Muscle of leg (tissue), 11 donors: ENCODE measurements around the gene SLC10A2. TPM values are rescaled to one million over a fixed set of nuclear protein-coding genes. Genes with fewer than 3 reads are reported as not detected.
"Not testable (repeated sequence)": the region's sequence is repeated elsewhere in the genome, so short reads cannot be mapped to it uniquely, and the experiment has no call there.

ENCODE experiments used
- DNase-seq: peaks from one replicate; pipeline ENCODE4 v3.0.0; 2013
- H3K27ac ChIP-seq: one replicate; pipeline ENCODE4 v1.5.1; 2013; ENCODE audit warnings: mild to moderate bottlenecking, low read length, control low read depth
- H3K27me3 ChIP-seq: one replicate; pipeline ENCODE4 v1.6.1; 2013; ENCODE audit warnings: low read length; ENCODE audit not compliant: control insufficient read depth, insufficient read depth
- H3K36me3 ChIP-seq: one replicate; pipeline ENCODE4 v1.6.1; 2013; ENCODE audit warnings: low read length; ENCODE audit not compliant: control insufficient read depth, insufficient read depth
- H3K4me1 ChIP-seq: one replicate; pipeline ENCODE4 v1.6.1; 2013; ENCODE audit warnings: low read length; ENCODE audit not compliant: control insufficient read depth, insufficient read depth
- H3K4me3 ChIP-seq: one replicate; pipeline ENCODE4 v1.5.1; 2013; ENCODE audit warnings: low read length, control low read depth
- H3K9me3 ChIP-seq: replicated peaks from 2 replicates; pipeline ENCODE4 v1.6.1; 2013; ENCODE audit warnings: low read depth, low read length; ENCODE audit not compliant: control insufficient read depth
- WGBS: methylation state at CpG from one replicate; pipeline ENCODE4 v1.1.5; 2013; ENCODE audit warnings: missing lambda C conversion rate; ENCODE audit not compliant: insufficient coverage; 5-methylcytosine and 5-hydroxymethylcytosine counted together
- polyA plus RNA-seq, 8 donors: library from polyadenylated mRNA; unstranded; fragments of 120-200 nt; gene quantifications; one replicate each; pipeline versions ENCODE4 v1.2.1 to v1.2.3, GENCODE V29; 2013; ENCODE audit warnings: inconsistent platforms in 1 of 8, low replicate concordance in 1 of 8; ENCODE audit not compliant: insufficient read length in 8 of 8, insufficient read depth in 1 of 8
- total RNA-seq: library from RNA; stranded (reverse); fragments of 120-200 nt; gene quantifications from one replicate; pipeline ENCODE4 v1.2.4, GENCODE V29; 2013

SLC10A2 gene
- total and polyA plus RNA-seq, 9 donors = 0.38 TPM; not detected in 8

GRCh38 chr13:103097366-103097928 is 31.2 kb upstream of the SLC10A2 start:
- Histone ChIP-seq H3K4me1 (no peaks in the 10 kb centered on the region), H3K9me3 (peaks cover 11% of the 10 kb centered on the region), H3K27ac (no peak overlapping the region), H3K27me3 (no peaks in the 10 kb centered on the region), H3K4me3 (no peak overlapping the region), H3K36me3 (no peaks in the 10 kb centered on the region)
- 71% methylated on average over 5 of the region's 7 CpGs for whole genome bisulfite sequencing
- no peak for DNase-seq

GRCh38 chr13:103093649-103094048 is 27.4 kb upstream of the SLC10A2 start:
- H3K27me3 ChIP-seq, H3K27ac ChIP-seq, H3K4me1 ChIP-seq, H3K36me3 ChIP-seq, DNase-seq, H3K4me3 ChIP-seq: not testable (repeated sequence)
- H3K9me3 ChIP-seq = peaks cover 15% of the 10 kb centered on the region
- 60% methylated on average over 1 of the region's 1 CpG for WGBS

- H3K27ac ChIP-seq = no peak overlapping the region
- H3K36me3 ChIP-seq = no peaks in the 10 kb centered on the region
- no peaks in the 10 kb centered on the region for H3K27me3 ChIP-seq
- 60% methylated on average over 2 of the region's 3 CpGs for WGBS
- DNase-seq = no peak
- H3K4me3 ChIP-seq = no peak overlapping the region
- H3K9me3 ChIP-seq = peaks cover 3% of the 10 kb centered on the region
- no peaks in the 10 kb centered on the region for H3K4me1 ChIP-seq
Observed at GRCh38 chr13:103087275-103087674, 21.1 kb upstream of the SLC10A2 start.

- no peaks in the 10 kb centered on the region for H3K9me3 ChIP-seq
- no peak overlapping the region for H3K4me3 ChIP-seq
- H3K27me3 ChIP-seq = no peaks in the 10 kb centered on the region
- no CpG with 5 or more reads among the region's 2 CpGs for WGBS
- H3K36me3 ChIP-seq = no peaks in the 10 kb centered on the region
- no peak overlapping the region for H3K27ac ChIP-seq
- no peaks in the 10 kb centered on the region for H3K4me1 ChIP-seq
- no peak for DNase-seq
Observed at GRCh38 chr13:103081435-103081834, 15.2 kb upstream of the SLC10A2 start.

DNA sequence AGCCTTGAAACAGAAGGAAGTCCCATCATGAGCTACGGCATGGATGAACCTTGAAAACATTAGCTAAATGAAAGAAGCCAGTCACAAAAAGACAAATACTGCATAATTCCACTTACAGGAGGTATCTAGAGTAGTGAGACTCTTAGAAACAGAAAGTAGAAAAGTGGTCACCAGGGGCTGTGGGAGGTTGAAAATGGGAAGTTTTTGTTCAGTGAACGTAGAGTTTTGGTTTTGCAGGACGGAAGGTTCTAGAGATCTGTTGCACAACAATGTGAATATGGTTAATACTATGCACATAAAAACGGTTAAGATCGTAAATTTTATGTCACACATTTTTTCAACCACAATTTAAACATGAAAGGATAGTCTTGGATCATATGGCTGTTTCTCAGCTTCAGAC is 11.9 kb upstream of the SLC10A2 start:
- no CpG with 5 or more reads among the region's 5 CpGs for WGBS
- Histone ChIP-seq H3K9me3 (no peaks in the 10 kb centered on the region), H3K27me3 (no peaks in the 10 kb centered on the region), H3K27ac (no peak overlapping the region), H3K36me3 (no peaks in the 10 kb centered on the region), H3K4me3 (no peak overlapping the region), H3K4me1 (no peaks in the 10 kb centered on the region)
- no peak for DNase-seq

DNA sequence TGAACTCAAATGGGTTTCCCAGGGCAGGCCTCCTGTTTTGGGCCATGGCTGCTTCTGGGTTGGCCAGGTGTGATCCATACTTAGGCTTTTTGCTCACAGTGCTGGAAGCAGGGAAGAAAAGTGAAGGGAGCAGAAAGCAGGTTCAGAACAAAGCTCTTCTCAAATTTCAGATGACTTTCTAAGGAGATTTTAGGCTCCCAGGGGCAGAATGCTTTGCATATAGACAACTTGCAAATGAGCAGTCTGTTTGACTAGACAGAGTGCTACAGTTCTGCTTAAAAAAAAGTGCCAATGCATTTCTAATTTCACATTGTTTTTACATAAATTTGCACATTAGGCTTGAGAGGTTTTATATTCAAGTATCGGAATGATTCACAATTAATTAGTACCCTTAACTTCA is 2.6 kb upstream of the SLC10A2 start:
- no peak for DNase-seq
- H3K4me3 ChIP-seq = no peak overlapping the region
- no peaks in the 10 kb centered on the region for H3K36me3 ChIP-seq
- WGBS = no CpG with 5 or more reads among the region's 1 CpG
- H3K9me3 ChIP-seq = peaks cover 2% of the 10 kb centered on the region
- H3K4me1 ChIP-seq = no peaks in the 10 kb centered on the region
- H3K27ac ChIP-seq = no peak overlapping the region
- no peaks in the 10 kb centered on the region for H3K27me3 ChIP-seq

DNA sequence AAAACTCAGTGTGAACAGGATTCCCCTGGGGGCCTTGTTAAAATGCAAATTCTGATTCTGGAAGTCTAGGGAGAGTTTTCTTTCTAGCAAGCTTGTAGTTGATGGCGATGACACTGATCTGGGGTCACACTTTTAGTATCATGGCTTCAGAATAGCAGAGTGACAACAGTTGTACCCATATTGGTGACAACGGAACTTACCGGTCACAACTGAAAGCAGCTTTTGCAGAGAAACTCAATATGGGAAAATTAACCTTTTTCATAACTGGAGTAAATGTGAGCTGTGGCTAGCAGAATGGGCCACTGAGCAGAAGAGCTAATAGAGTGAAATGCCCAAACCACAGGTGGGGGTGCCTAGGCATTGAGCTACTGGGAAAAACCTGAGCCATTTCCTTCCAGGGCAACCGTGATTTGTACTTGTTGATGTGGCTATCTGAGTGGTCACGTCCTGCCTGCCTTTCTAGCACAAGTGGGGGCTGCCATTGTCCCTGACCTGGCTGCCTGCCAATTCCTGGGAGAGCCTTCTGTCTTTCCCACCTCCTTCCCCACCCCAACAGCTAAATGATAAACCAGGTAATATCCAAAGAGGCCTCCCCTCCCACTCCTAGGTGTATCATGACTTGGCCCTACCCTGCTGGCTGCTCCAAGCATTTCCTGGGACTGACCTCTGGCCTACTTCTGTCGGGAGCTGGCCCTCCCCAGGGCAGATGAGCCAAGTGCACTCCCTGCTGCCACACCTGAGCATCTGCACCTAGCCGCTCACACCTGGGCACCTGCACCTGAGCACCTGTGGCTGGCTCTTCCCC is 1.7 kb upstream of the SLC10A2 start:
- H3K4me3 ChIP-seq = no peak overlapping the region
- H3K36me3 ChIP-seq = no peaks in the 10 kb centered on the region
- DNase-seq = no peak
- H3K27ac ChIP-seq = no peak overlapping the region
- H3K9me3 ChIP-seq = peaks cover 2% of the 10 kb centered on the region
- 60% methylated on average over 2 of the region's 7 CpGs for WGBS
- H3K27me3 ChIP-seq = no peaks in the 10 kb centered on the region
- H3K4me1 ChIP-seq = no peaks in the 10 kb centered on the region

DNA sequence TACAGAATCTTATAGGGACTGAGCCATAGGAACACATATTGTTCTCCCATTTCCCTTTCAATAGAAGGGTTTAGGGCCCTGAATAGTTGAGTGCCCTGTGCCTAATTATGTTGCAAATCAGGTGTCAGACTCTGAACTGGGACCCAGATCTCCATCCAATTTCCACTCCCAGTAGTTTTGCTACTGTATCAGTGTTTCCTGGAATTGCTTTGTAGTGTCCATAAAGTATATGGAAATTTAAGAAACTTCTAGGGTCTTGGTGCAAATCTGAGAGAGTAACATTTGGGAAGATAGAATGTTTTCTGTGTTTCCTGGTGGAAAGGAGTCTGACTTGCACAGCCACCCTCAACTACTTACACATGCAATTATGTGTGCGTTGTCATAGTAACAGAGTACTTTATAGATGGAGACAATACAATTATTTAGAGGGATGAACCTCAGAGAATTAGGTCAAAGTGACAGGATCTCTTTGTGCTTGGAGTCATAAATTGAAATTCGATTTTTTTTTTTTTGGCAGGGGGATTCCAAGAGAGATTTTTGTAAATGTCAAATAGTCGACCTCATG is 646 bp upstream of the SLC10A2 start:
- DNase-seq = no peak
- WGBS = 44% methylated on average over 1 of the region's 3 CpGs
- H3K4me1 ChIP-seq = no peaks in the 10 kb centered on the region
- no peaks in the 10 kb centered on the region for H3K36me3 ChIP-seq
- no peak overlapping the region for H3K4me3 ChIP-seq
- H3K9me3 ChIP-seq = peaks cover 2% of the 10 kb centered on the region
- H3K27me3 ChIP-seq = no peaks in the 10 kb centered on the region
- no peak overlapping the region for H3K27ac ChIP-seq

DNA sequence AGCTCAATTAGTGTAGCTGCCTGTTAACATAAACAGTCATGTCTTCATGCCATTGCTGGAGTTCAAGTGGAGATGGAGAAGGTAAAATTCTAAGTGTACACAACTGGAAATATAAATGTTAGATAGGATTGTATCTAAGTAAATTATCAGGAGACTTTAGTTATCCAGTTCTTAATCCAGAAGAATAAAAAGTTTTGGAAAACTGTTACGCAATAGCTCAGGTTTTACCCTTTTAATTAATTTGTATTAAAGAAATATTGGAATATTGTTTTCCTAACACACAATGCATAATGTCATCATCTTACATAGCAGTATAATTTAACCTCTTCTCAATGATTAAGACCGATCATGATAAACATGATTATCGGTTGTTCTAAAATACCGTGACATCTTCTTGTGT is 2.8 kb downstream of the SLC10A2 start:
- DNase-seq = no peak
- no peak overlapping the region for H3K4me3 ChIP-seq
- H3K36me3 ChIP-seq = no peaks in the 10 kb centered on the region
- H3K27me3 ChIP-seq = no peaks in the 10 kb centered on the region
- H3K9me3 ChIP-seq = no peaks in the 10 kb centered on the region
- H3K4me1 ChIP-seq = no peaks in the 10 kb centered on the region
- H3K27ac ChIP-seq = no peak overlapping the region
- 100% methylated on average over 1 of the region's 4 CpGs for WGBS

DNA sequence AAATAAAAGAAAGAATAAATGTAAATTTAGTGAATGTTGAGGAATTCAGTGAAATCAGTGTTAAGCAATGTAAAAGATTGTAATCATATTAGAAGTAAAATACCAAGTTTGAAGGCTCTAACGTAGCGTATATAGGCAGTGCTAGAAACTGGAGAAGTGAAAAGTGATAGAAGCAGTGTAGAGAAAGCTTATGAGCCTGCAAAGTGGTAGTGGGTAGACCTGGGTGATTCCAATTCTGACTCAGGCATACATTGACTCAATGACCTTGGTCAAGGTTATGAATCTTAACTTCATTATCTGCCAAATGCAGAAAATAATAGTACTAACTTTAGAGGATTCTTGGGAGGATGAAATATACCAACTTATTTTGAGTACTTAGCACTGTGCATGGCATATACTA is 4.1 kb downstream of the SLC10A2 start:
- no peak for DNase-seq
- H3K9me3 ChIP-seq = peaks cover 6% of the 10 kb centered on the region
- no peaks in the 10 kb centered on the region for H3K4me1 ChIP-seq
- H3K4me3 ChIP-seq = no peak overlapping the region
- 69% methylated on average over 2 of the region's 2 CpGs for WGBS
- H3K27me3 ChIP-seq = no peaks in the 10 kb centered on the region
- no peak overlapping the region for H3K27ac ChIP-seq
- H3K36me3 ChIP-seq = no peaks in the 10 kb centered on the region
